ENCODE measurements around the gene ALG1L2.
A peak's percentile ranks its signal among the peaks of the same experiment; 100 is the strongest.
"Not testable (repeated sequence)": the region's sequence is repeated elsewhere in the genome, so short reads cannot be mapped to it uniquely, and the experiment has no call there.

The ALG1L2 gene

GRCh38 chr3:130093741-130094391 lies 12.2 kb downstream of the ALG1L2 start:
- no peak for DNase-seq (ENCODE audit: low read depth)

GRCh38 chr3:130094491-130094941 lies 12.9 kb downstream of the ALG1L2 start:
- not testable (repeated sequence) for DNase-seq (ENCODE audit: low read depth)

- DNase-seq (ENCODE audit: low read depth): not testable (repeated sequence)
Observed at GRCh38 chr3:130095858-130096257, 14.2 kb downstream of the ALG1L2 start.

- not testable (repeated sequence) for DNase-seq (ENCODE audit: low read depth)
Observed at GRCh38 chr3:130097096-130097495, 15.5 kb downstream of the ALG1L2 start.

- DNase-seq (ENCODE audit: low read depth): not testable (repeated sequence)
Observed at GRCh38 chr3:130097690-130098638, 16.3 kb downstream of the ALG1L2 start.

GRCh38 chr3:130098639-130099385 lies 17.2 kb downstream of the ALG1L2 start:
- not testable (repeated sequence) for DNase-seq (ENCODE audit: low read depth)

- DNase-seq (ENCODE audit: low read depth): not testable (repeated sequence)
Observed at GRCh38 chr3:130102545-130102944, 20.9 kb downstream of the ALG1L2 start.

- DNase-seq (ENCODE audit: low read depth): not testable (repeated sequence)
Observed at GRCh38 chr3:130104191-130104590, 22.6 kb downstream of the ALG1L2 start.

- not testable (repeated sequence) for DNase-seq (ENCODE audit: low read depth)
Observed at GRCh38 chr3:130107333-130107995, 25.8 kb downstream of the ALG1L2 start.

GRCh38 chr3:130108836-130109585 lies 27.4 kb downstream of the ALG1L2 start:
- DNase-seq (ENCODE audit: low read depth): not testable (repeated sequence)

GRCh38 chr3:130110386-130111169 lies 28.9 kb downstream of the ALG1L2 start:
- DNase-seq (ENCODE audit: low read depth): not testable (repeated sequence)

- DNase-seq (ENCODE audit: low read depth): peak; percentile 96
Observed at GRCh38 chr3:130111185-130111864, 29.7 kb downstream of the ALG1L2 start.

GRCh38 chr3:130111865-130112747 lies 30.5 kb downstream of the ALG1L2 start:
- peak; percentile 97 for DNase-seq (ENCODE audit: low read depth)

- not testable (repeated sequence) for DNase-seq (ENCODE audit: low read depth)
Observed at GRCh38 chr3:130112748-130113073, 31.1 kb downstream of the ALG1L2 start.

- DNase-seq (ENCODE audit: low read depth): not testable (repeated sequence)
Observed at GRCh38 chr3:130115400-130115799, 33.8 kb downstream of the ALG1L2 start.

GRCh38 chr3:130117933-130118332 lies 36.3 kb downstream of the ALG1L2 start:
- no peak for DNase-seq (ENCODE audit: low read depth)

GRCh38 chr3:130119824-130120223 lies 38.2 kb downstream of the ALG1L2 start:
- DNase-seq (ENCODE audit: low read depth): not testable (repeated sequence)

- not testable (repeated sequence) for DNase-seq (ENCODE audit: low read depth)
Observed at GRCh38 chr3:130120291-130120690, 38.7 kb downstream of the ALG1L2 start.

Data from stimulated activated CD8-positive, alpha-beta memory T cell treated with anti-CD3 and anti-CD28 coated beads, Interleukin-15, amount 100 ng/mL, for 24 hours (primary cell).